K562 (cell line): ENCODE data around the gene STRN3.

Experiments used
- CTCF ChIP-seq, 3 experiments: IDR thresholded peaks in 2 of 3; conservative IDR thresholded peaks in 1 of 3; 2 replicates each; pipeline ENCODE4 v1.5.1; 2011 to 2012; ENCODE audit warnings: low read length in 3 of 3, mild to moderate bottlenecking in 3 of 3, control low read depth in 2 of 3, improper control_type of control experiment in 1 of 3, inconsistent platforms in 1 of 3, low read depth in 1 of 3, mixed read lengths in 1 of 3, moderate library complexity in 1 of 3; ENCODE audit not compliant: insufficient read depth in 2 of 3
- MED1 ChIP-seq: sonication (generic); formaldehyde crosslinking; IDR thresholded peaks from 2 replicates; pipeline ENCODE4 v1.8.1; 2023; ENCODE audit warnings: missing genetic modification reagents, borderline replicate concordance
- TEAD4 ChIP-seq, 2 experiments: sonication (generic) in 1 of 2; formaldehyde crosslinking in 1 of 2; IDR thresholded peaks; 2 replicates each; pipeline versions ENCODE4 v1.6.1 to v1.8.0; 2012 to 2022; ENCODE audit warnings: borderline replicate concordance in 1 of 2, inconsistent platforms in 1 of 2, low read length in 1 of 2, mild to moderate bottlenecking in 1 of 2, missing genetic modification reagents in 1 of 2

GRCh38 chr14:30853946-30854345, 172.2 kb downstream of the STRN3 start:
- TF ChIP-seq MED1 (CRISPR knock-in tag) (no peak), TEAD4 (IDR thresholded peaks at IDR 0.05; ENCODE audit: low read length) (no peak), TEAD4 (CRISPR knock-in tag; IDR thresholded peaks at IDR 0.05; ENCODE audit: borderline replicate concordance) (no peak), CTCF (IDR thresholded peaks at IDR 0.05 in 2 of 3, conservative IDR thresholded peaks at IDR 0.05 in 1 of 3; ENCODE audit: insufficient read depth in 2 of 3, low read depth in 1 of 3, low read length in 3 of 3) (no peak)
